A673 (cell line): ENCODE data around the gene SNX30.

Source experiments
- CTCF ChIP-seq: fragments of 300-800, 200-600 bp; sonication (generic); conservative IDR thresholded peaks from 2 replicates; pipeline ENCODE4 v1.5.1; 2017; ENCODE audit warnings: low read depth, mild to moderate bottlenecking, antibody characterized with exemption, low read length, moderate library complexity, mixed read lengths
- EZH2 ChIP-seq: fragments of 200-600 bp; sonication (generic); IDR thresholded peaks from 2 replicates; pipeline ENCODE4 v1.6.1; 2017; ENCODE audit warnings: borderline replicate concordance, low read depth, mild to moderate bottlenecking, mixed read lengths, antibody characterized with exemption, low read length; ENCODE audit not compliant: poor library complexity, severe bottlenecking

DNA sequence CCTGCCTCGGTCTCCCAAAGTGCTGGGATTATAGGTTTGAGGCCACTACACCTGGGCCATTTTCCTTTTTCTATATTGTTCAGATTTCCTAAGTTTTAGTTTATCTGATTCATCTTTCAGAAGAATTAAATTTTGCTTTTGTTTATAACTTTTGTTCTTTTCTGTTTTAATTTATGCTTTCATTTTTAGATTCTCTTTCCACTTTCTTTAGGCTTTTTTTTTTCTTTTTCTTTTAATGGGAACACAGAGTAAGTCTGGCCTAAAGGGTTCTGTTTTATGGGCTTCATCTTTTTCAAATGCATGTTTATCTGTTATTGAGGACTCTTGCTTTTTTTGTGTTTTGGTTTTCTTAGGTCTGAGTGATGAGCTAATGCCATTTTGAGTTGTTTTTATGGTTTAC is 42.1 kb downstream of the SNX30 start:
- TF ChIP-seq CTCF (no peak), EZH2 (no peak)
